ENCODE data around the gene DRG2. TPM values are rescaled to one million over a fixed set of nuclear protein-coding genes. Genes with fewer than 3 reads are reported as not detected.

Gene DRG2, protein sequence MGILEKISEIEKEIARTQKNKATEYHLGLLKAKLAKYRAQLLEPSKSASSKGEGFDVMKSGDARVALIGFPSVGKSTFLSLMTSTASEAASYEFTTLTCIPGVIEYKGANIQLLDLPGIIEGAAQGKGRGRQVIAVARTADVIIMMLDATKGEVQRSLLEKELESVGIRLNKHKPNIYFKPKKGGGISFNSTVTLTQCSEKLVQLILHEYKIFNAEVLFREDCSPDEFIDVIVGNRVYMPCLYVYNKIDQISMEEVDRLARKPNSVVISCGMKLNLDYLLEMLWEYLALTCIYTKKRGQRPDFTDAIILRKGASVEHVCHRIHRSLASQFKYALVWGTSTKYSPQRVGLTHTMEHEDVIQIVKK
- total RNA-seq: 10 to 100 TPM; 28.7 to 40.9 (median 33.5) TPM

DNA sequence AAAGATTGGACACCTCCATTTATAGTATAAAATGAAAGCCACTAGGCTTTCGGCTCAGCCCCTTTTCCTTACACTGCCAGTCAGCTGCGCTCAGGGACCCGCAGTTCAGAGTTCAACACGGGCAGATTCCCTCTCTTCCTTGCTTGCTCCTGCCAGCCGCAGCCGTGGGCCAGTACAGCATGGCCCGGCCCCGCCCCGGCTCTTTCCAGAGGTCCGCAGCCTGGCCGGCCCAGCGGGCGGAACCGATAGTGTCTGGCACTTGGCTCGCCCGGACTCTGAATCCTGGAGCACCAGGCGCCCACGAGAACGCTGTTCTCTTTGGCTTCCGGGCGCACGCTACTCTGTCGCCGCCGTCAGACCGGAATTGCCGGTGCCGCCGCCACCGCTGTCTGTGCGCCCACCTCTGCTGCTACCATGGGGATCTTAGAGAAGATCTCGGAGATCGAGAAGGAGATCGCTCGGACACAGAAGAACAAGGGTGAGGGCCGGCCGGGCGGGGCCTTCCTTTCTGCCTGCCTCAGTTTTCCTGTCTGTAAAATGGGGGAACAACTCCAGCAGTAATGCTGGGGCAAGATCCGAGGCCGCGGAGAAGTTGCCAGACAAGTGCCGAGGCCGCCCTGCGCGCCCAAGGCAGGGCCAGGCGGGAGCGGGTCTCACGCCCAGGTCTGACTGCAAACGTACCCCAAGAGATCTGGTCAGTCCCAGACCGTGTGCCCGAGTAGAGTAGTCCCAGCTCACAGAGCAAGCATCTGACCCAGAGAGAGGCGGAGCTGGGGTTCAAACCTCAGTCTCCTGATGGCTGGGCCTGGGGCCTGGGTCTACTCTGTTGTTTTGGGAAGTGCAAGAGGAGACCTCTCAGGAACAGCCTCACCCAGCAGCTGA lies at the start of gene DRG2:
TSS of gene DRG2 (plus strand) at position 339 of the 882 bp plus-strand sequence. CDS start at position 415, 76 bp downstream.
- peaks cover 10 to 26% (median 14%) of the 10 kb centered on the region in 4 donors for H3K4me1 ChIP-seq
- H3K27ac ChIP-seq: peak within 1 kb of the TSS; percentile 77 to 86 (median 82)
- TF ChIP-seq POLR2AphosphoS5 (IDR thresholded peaks at IDR 0.05) (peak; percentile 79 to 82), EP300 (IDR thresholded peaks at IDR 0.05) (peak in 1 of 4 donors; percentile 33), CTCF (IDR thresholded peaks at IDR 0.05) (peak in 2 of 6 experiments; percentile 27 to 36), POLR2A (IDR thresholded peaks at IDR 0.05) (peak in 2 of 4 donors; percentile 45 to 64)
- ATAC-seq (ENCODE audit: low FRiP score in 2 of 2) (peak; percentile 98 to 99), DNase-seq (peak; percentile 93 to 96)
- H3K9me3 ChIP-seq: no peaks in the 10 kb centered on the region
- 0 to 1% methylated on average over 40 to 45 of the region's 52 CpGs for WGBS, 2 donors
- H3K4me3 ChIP-seq: peak within 1 kb of the TSS; percentile 68 to 90 (median 78)
- H3K36me3 ChIP-seq: peaks cover 0 to 15% (median 2%) of the 10 kb centered on the region in 4 donors
- H3K27me3 ChIP-seq: no peaks in the 10 kb centered on the region

DNA sequence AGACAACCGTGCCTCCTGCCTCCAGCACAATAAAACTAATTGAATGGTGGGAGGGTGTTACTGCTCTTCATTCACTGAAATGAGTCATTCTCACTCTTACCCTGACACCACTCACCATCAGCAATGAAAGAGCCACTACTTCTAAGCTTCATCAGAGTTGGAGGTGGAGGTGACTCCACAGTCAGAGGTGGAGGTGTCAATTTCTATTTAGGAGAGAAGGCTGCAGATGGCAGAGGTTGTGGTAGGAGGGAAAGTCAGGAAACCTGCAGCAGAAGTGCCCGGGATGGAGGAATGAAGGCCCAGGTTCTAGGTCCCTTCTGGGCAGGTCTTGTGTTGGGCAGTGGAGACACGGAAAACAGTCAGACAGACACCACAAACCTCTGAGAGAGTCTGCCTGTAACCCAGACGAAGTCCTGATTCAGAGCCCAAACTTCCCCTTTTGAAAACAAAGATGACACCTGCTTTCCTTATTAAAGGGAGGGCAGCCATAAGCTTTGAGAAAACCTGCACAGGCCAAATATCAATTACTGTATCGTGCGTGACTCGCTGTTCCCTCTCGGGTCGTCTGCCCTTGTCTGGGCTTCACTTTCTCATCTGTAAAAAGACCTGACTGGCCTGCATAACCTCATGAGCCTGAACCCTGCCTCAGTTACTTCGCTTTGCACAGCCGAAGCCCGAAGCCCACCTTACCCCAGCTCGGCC lies 49.4 kb upstream of the DRG2 start:
- TF ChIP-seq POLR2A (IDR thresholded peaks at IDR 0.05): no peak
- no peak for TF ChIP-seq EP300 (IDR thresholded peaks at IDR 0.05)
- no peak for TF ChIP-seq CTCF (IDR thresholded peaks at IDR 0.05)
- no peak for TF ChIP-seq POLR2AphosphoS5 (IDR thresholded peaks at IDR 0.05)
- H3K27ac ChIP-seq: peak overlapping the region; percentile 56 to 92 (median 65)
- H3K4me3 ChIP-seq: peak overlapping the region; percentile 60 to 97 (median 84)
- H3K36me3 ChIP-seq: no peaks in the 10 kb centered on the region
- no peaks in the 10 kb centered on the region for H3K27me3 ChIP-seq
- 8 to 9% methylated on average over 10 to 13 of the region's 13 CpGs for WGBS, 2 donors
- DNase-seq (no peak), ATAC-seq (ENCODE audit: low FRiP score in 2 of 2) (no peak)
- H3K4me1 ChIP-seq: peaks cover 26 to 39% (median 31%) of the 10 kb centered on the region in 4 donors
- H3K9me3 ChIP-seq: no peaks in the 10 kb centered on the region

- DNase-seq: peak; percentile 100
- H3K27me3 ChIP-seq: no peaks in the 10 kb centered on the region
- peak within 1 kb of the TSS; percentile 78 to 97 (median 92) for H3K4me3 ChIP-seq
- no peaks in the 10 kb centered on the region for H3K9me3 ChIP-seq
- ATAC-seq (ENCODE audit: low FRiP score in 2 of 2): peak; percentile 98 to 99
- 0% methylated on average over 1 to 52 of the region's 67 CpGs for WGBS, 2 donors
- TF ChIP-seq EP300 (IDR thresholded peaks at IDR 0.05): no peak
- TF ChIP-seq CTCF (IDR thresholded peaks at IDR 0.05): peak in 2 of 6 experiments; percentile 12 to 39
- peak; percentile 78 to 91 for TF ChIP-seq POLR2AphosphoS5 (IDR thresholded peaks at IDR 0.05)
- TF ChIP-seq POLR2A (IDR thresholded peaks at IDR 0.05): peak in 2 of 4 donors; percentile 24 to 63
- no peaks in the 10 kb centered on the region for H3K36me3 ChIP-seq
- H3K4me1 ChIP-seq: peaks cover 24 to 38% (median 30%) of the 10 kb centered on the region in 4 donors
- H3K27ac ChIP-seq: peak within 1 kb of the TSS; percentile 72 to 92 (median 78)
Observed at GRCh38 chr17:18038861-18039534, 48.8 kb upstream of the DRG2 start, which contains the start of the genes ATPAF2 and GID4. Gene ATPAF2 (minus strand): TSS chr17:18039168. CDS start chr17:18039013, 155 bp downstream. Gene GID4 (plus strand): TSS chr17:18039408. CDS start chr17:18039465, 57 bp downstream.
